GM12872 (cell line): ENCODE measurements around the gene LIPC.

Source experiments
- TF ChIP-seq, protein P1 (sequence below): IDR thresholded peaks from 3 replicates; pipeline ENCODE4 v1.5.1; 2011; ENCODE audit warnings: low read depth, mild to moderate bottlenecking, low read length, moderate library complexity; ENCODE audit not compliant: insufficient read depth

The LIPC gene

DNA sequence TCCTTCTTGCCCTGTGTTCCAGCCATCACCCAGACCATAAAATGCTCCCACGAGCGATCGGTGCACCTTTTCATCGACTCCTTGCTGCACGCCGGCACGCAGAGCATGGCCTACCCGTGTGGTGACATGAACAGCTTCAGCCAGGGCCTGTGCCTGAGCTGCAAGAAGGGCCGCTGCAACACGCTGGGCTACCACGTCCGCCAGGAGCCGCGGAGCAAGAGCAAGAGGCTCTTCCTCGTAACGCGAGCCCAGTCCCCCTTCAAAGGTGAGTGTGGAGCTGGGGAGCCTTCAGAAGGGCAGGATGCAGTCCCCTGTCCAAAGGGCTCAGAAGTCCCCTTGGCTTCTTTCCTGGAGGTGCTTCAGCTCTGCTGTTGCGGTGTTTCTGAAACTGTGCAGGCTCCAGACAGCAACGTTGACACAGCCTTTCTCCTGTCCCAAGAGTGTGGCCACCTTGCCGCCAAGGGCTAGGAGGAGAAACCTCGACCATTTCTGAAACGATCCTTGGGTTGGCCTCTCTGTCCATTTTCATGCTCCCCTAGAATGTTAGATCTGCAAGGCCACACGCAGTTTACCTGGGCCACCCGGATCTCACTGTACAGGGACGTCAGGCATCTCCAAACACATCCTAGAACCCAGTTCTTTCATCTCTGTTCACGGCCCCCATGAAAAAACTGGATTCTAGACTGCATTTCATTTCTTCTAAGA, 116.7 kb downstream of the LIPC start:
- TF ChIP-seq, protein P1, sequence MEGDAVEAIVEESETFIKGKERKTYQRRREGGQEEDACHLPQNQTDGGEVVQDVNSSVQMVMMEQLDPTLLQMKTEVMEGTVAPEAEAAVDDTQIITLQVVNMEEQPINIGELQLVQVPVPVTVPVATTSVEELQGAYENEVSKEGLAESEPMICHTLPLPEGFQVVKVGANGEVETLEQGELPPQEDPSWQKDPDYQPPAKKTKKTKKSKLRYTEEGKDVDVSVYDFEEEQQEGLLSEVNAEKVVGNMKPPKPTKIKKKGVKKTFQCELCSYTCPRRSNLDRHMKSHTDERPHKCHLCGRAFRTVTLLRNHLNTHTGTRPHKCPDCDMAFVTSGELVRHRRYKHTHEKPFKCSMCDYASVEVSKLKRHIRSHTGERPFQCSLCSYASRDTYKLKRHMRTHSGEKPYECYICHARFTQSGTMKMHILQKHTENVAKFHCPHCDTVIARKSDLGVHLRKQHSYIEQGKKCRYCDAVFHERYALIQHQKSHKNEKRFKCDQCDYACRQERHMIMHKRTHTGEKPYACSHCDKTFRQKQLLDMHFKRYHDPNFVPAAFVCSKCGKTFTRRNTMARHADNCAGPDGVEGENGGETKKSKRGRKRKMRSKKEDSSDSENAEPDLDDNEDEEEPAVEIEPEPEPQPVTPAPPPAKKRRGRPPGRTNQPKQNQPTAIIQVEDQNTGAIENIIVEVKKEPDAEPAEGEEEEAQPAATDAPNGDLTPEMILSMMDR = no peak

DNA sequence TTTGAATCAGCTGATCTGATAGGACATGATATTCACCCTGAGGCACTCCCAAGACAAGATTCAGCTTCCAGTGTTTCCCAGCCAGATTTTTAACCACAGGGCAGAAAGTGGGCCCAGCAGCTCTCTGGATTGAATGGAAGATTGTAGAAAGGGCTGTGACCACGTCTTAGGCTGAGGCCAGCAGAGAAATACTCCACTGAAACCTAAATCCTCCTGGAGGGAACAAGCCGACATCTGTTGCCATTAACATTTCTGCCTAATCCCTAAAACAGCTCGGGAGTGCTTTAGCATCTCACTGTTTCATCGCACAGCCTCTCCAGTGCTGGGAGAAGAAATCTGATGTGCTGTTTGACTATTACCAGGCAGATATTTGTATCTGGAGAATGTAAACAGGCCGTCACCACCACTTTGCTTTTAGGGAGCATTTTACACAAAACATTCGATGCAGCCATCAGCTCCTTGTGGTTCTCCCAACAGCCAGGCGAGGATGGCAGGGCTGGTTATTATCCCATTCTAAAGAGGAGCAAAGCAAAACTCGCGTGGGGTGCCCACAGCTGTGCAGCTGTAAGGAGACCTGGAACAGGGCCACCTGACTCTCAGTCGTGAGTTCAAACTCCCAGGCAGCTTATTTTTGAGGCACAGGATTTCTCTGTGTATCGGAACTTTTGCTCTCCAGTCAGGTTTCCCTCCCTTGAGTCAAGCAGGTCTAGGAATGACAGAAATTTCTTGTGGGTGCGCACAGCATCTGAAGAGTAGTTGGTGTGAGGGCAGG, 117.4 kb downstream of the LIPC start:
- TF ChIP-seq, protein P1 = no peak

DNA sequence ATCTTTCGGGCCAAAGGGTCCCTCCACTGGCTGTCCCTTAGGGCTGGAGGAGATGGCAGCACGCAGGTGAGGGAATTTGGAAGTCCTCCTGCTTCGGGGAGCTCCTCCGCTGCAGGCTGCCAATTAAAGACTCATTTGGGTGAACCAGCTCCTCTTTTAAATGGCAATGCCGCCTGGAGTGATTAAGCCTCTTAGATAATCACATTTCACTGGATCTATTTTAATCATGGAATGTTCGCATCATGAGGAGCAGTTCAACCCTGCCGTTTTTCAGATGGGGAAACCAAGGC, 117.9 kb downstream of the LIPC start:
- TF ChIP-seq, protein P1 = no peak

DNA sequence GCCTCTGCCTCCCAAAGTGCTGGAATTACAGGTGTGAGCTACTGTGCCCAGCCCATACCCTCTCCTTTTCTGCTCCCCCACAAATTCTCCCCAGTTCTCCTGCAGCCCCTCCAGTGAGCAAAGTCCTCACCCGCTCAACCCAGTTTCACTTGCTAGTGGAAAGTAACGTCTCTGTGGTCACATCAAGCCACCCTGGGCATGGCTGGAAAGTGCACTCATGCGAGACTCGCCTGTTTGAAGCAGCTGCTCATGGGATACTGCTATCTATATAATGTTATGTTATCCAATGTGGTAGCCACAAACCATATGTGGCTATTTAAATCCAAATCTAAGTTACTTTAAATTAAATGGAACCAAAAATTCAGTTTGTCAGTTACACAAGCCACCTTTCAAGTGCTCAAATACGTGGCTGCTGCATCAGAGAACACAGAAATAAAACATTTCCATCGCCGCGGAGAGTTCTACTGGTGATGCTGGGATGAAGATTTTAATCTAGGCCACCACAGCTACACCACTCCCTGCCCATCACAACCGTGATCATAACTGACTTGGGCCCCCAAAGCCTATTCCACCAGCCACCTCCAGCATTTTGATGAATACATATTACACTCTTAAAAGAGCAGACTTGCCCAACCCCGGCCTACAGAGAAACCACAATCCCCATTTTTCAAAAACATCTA, 119.4 kb downstream of the LIPC start:
- TF ChIP-seq, protein P1 = no peak

DNA sequence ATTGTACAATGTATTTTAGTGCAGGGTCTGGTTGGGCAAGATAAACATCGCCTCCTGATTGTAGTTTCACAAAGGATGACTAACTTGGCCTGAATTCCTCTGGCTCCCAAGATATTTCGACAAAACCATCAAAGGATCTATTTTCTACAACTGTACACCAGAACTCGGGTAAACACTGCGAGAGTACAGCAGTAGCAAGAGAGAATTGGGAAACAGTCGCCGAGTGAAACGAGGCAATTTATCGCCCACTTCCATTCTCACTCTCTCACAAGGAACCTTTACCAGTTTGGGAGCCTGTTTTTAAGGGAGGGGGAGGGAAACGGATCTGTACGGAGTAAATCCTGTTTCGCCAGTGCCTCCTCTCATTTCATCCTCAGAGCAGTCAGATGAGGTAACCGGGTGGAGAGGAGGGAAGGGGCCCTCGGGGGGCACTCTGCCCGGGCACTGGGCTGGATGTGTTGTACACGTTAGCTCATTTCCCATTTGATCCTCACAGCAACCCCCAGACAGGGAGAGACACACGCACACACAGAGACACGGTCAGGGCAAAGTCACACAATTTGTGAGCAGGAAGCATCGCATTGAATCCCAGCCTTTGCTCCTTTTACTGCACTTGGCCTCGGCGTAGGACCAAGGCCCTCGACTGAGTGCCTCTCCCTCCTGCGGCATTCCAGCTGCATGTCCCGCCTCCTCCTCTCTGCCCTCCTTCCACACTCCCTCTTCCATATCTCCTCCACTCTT, 120.1 kb downstream of the LIPC start:
- TF ChIP-seq, protein P1 = no peak

DNA sequence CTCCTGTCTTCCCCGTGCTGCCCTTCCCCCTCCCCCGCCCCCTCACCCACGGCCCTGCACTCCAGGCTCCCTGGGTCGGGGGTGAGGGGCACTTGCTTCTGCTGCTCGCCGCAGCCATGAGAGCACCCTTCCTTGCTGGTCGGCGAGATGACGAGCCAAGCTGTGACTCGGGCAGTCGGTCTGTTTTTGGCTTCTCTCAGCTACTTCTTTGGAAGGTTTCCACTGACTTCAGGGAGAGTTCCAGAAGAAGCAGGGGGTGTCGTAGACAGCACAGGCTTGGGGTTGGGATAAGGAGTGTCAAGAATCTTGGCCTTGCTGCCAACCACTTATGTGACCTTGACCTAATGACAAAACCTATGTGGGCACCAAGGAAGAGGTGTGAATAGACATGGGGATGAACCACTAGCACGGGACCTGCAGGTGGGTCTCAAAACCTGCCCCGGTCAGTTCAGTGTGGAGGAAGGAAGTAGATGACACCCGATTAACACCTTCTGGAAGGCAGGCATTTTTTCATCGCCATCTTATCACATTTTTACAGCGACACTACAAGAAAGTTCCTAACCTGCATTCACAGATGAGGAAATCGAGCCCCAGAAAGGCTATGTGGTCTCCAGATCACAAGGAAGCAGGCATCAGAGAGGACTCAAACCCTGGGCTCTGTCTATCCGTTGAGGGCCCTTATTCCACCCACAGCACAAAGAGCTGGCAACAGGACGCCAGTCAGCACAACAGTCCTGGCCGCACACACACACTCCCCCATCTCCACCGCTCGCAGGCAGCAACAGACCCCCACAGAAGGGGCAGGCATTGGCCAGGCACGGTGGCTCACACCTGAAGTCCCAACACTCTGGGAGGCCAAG, 120.9 kb downstream of the LIPC start:
- TF ChIP-seq, protein P1 = no peak
